Kidney epithelial cell (primary cell): ENCODE measurements around the gene GAB3. TPM values are rescaled to one million over a fixed set of nuclear protein-coding genes. Genes with fewer than 3 reads are reported as not detected.

Source experiments
- DNase-seq: peaks from one replicate; pipeline ENCODE4 v3.0.0-alpha.2; 2010; ENCODE audit warnings: low read depth
- H3K27me3 ChIP-seq: 2 replicates; pipeline ENCODE4 v1.6.0; 2011; ENCODE audit warnings: low read length; ENCODE audit not compliant: control insufficient read depth, insufficient read depth
- H3K36me3 ChIP-seq: 2 replicates; pipeline ENCODE4 v1.5.1; 2011; ENCODE audit warnings: low read length; ENCODE audit not compliant: control insufficient read depth, insufficient read depth
- H3K4me3 ChIP-seq: 2 replicates; pipeline ENCODE4 v1.5.1; 2011; ENCODE audit warnings: low read depth, mild to moderate bottlenecking, control low read depth, low read length
- CTCF ChIP-seq: IDR thresholded peaks from 2 replicates; pipeline ENCODE4 v1.5.1; 2011; ENCODE audit warnings: mild to moderate bottlenecking, moderate library complexity, low read length, control low read depth, inconsistent platforms; ENCODE audit not compliant: insufficient read depth, poor library complexity, severe bottlenecking
- total RNA-seq: library from RNA; depleted of rRNA; stranded (reverse); fragments of >200 nt; gene quantifications from 2 replicates; pipeline ENCODE4 v1.2.3, GENCODE V29; 2015

GAB3 gene
- total RNA-seq, 1 donor from 2014 or later: 0.42 TPM

- no peak for DNase-seq
- H3K27me3 ChIP-seq: no peaks in the 10 kb centered on the region
- no peak overlapping the region for H3K4me3 ChIP-seq
- TF ChIP-seq CTCF: no peak
- peaks cover 1% of the 10 kb centered on the region for H3K36me3 ChIP-seq
Measured at GRCh38 chrX:154776753-154777152, 25.9 kb upstream of the GAB3 start.

GRCh38 chrX:154775419-154776349 lies 24.8 kb upstream of the GAB3 start:
- peaks cover 1% of the 10 kb centered on the region for H3K36me3 ChIP-seq
- DNase-seq: no peak
- H3K27me3 ChIP-seq: no peaks in the 10 kb centered on the region
- H3K4me3 ChIP-seq: no peak overlapping the region
- no peak for TF ChIP-seq CTCF

DNA sequence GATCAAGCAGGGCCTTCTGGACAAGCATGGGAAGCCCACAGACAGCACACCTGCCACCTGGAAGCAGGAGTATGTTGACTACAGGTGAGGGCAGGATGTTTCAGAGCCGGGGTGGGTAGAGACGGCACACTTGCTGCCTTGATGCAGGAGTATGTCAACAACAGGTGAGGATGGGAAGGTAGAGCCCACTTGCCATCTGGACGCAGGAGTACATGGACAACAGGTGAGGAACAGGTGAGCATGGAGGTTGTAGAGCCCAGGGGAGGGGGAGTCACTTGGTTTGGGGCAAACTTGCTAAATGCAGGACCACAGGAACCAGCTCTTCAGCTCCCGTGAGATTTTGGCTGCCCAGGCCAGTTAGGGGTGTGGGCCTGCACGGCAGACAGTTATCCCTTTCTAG lies 23.7 kb upstream of the GAB3 start:
- DNase-seq: no peak
- TF ChIP-seq CTCF: no peak
- Histone ChIP-seq H3K36me3 (peaks cover 1% of the 10 kb centered on the region), H3K27me3 (no peaks in the 10 kb centered on the region), H3K4me3 (no peak overlapping the region)

DNA sequence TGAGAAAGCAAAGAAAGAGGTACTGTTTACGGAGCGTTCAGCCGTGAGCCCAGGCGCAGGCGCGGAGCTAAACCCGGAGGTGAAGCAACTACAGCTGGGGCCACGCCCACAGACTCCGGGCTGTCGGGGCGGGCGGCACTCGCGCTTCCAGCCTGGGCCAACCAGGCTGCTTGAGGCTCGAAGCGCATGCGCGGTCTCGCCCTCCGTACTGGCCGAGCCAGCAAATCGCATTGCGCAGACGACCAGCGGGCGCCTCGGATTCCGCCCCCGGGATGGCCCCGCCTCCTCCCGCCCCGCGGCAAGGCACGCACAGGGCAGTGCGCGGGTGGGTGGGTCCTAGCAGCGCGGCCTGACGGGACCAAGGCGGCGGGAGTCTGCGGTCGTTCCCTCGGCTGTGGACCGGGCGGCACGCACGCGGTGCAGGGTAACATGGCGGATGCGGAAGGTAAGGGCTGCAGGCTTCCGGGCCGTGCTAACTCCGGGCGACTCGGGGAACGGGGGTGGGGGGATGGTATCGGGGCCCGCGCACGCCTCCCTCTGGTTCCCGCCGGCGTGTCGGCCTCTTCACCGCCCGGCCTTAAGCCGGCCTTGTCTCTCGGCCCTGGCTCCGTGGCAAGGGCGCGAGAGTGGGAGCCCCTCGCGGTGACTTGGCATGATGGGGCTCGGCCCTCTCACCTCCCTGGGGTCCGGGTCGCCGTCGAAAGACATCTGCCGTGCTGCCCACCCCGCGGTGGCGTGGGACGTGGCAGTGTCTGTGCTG lies 11.8 kb upstream of the GAB3 start, which contains the start of gene DKC1:
Gene DKC1 (plus strand): TSS at position 328 of the 760 bp plus-strand sequence. CDS start 102 bp downstream, at position 430.
- TF ChIP-seq CTCF: no peak
- H3K27me3 ChIP-seq: no peaks in the 10 kb centered on the region
- DNase-seq: peak; percentile 73
- no peaks in the 10 kb centered on the region for H3K36me3 ChIP-seq
- H3K4me3 ChIP-seq: peak within 1 kb of the TSS; percentile 62

- no peak for TF ChIP-seq CTCF
- peak overlapping the region; percentile 62 for H3K4me3 ChIP-seq
- H3K27me3 ChIP-seq: no peaks in the 10 kb centered on the region
- no peaks in the 10 kb centered on the region for H3K36me3 ChIP-seq
- DNase-seq: no peak
Measured at GRCh38 chrX:154761977-154762536, 11.2 kb upstream of the GAB3 start.
